SH-SY5Y (cell line): ENCODE measurements around the gene MRC2.

Source experiments
- GATA2 ChIP-seq: IDR thresholded peaks from 2 replicates; pipeline ENCODE4 v1.6.1; 2011; ENCODE audit warnings: mild to moderate bottlenecking, low read depth, low read length
- GATA3 ChIP-seq: IDR thresholded peaks from 2 replicates; pipeline ENCODE4 v1.6.1; 2011; ENCODE audit warnings: low read depth, mild to moderate bottlenecking, low read length, moderate library complexity

MRC2 gene

GRCh38 chr17:62716834-62717588 lies 89.5 kb downstream of the MRC2 start:
- TF ChIP-seq GATA3, result no peak
- TF ChIP-seq GATA2, result no peak

GRCh38 chr17:62717589-62717855 lies 90.1 kb downstream of the MRC2 start:
- TF ChIP-seq GATA2 (no peak), GATA3 (no peak)

GRCh38 chr17:62717889-62718288 lies 90.4 kb downstream of the MRC2 start:
- TF ChIP-seq GATA2 (no peak), GATA3 (no peak)

- TF ChIP-seq GATA2, result no peak
- no peak for TF ChIP-seq GATA3
Measured at GRCh38 chr17:62718429-62718828, 91.0 kb downstream of the MRC2 start.

- no peak for TF ChIP-seq GATA2
Measured at GRCh38 chr17:62719586-62719985, 92.1 kb downstream of the MRC2 start.

- TF ChIP-seq GATA3 (no peak), GATA2 (no peak)
Measured at GRCh38 chr17:62720126-62720850, 92.8 kb downstream of the MRC2 start.

- TF ChIP-seq GATA3 (no peak), GATA2 (no peak)
Measured at GRCh38 chr17:62722625-62723024, 95.2 kb downstream of the MRC2 start.

GRCh38 chr17:62723842-62724241 lies 96.4 kb downstream of the MRC2 start:
- no peak for TF ChIP-seq GATA2
- TF ChIP-seq GATA3, result no peak

- no peak for TF ChIP-seq GATA3
- no peak for TF ChIP-seq GATA2
Measured at GRCh38 chr17:62724398-62725146, 97.1 kb downstream of the MRC2 start.

- TF ChIP-seq GATA2 (no peak), GATA3 (no peak)
Measured at GRCh38 chr17:62725791-62726249, 98.3 kb downstream of the MRC2 start.

- TF ChIP-seq GATA2, result no peak
- no peak for TF ChIP-seq GATA3
Measured at GRCh38 chr17:62727916-62728672, 100.6 kb downstream of the MRC2 start.

GRCh38 chr17:62732125-62732524 lies 104.7 kb downstream of the MRC2 start:
- TF ChIP-seq GATA3 (no peak), GATA2 (no peak)

- TF ChIP-seq GATA3 (no peak), GATA2 (no peak)
Measured at GRCh38 chr17:62735044-62735651, 107.7 kb downstream of the MRC2 start.

GRCh38 chr17:62737513-62737912 lies 110.0 kb downstream of the MRC2 start:
- TF ChIP-seq GATA3 (no peak), GATA2 (no peak)

GRCh38 chr17:62738281-62738680 lies 110.8 kb downstream of the MRC2 start:
- TF ChIP-seq GATA3 (no peak), GATA2 (no peak)
